Neural progenitor cell (in vitro differentiated cells): ENCODE data around the gene CRMP1.

Experiments
- CTCF ChIP-seq: fragments of 200-600 bp; sonication (generic); IDR thresholded peaks from 2 replicates; pipeline ENCODE4 v1.5.1; 2017; ENCODE audit warnings: antibody characterized with exemption, mild to moderate bottlenecking
- EZH2 ChIP-seq: fragments of 200-600 bp; sonication (generic); IDR thresholded peaks from 2 replicates; pipeline ENCODE4 v1.6.1; 2017; ENCODE audit warnings: antibody characterized with exemption, mild to moderate bottlenecking, moderate library complexity

GRCh38 chr4:5801696-5802095 lies 91.2 kb downstream of the CRMP1 start:
- TF ChIP-seq CTCF (no peak), EZH2 (no peak)
